Kidney (tissue), 22 donors: ENCODE data around the gene SLC44A4. TPM values are rescaled to one million over a fixed set of nuclear protein-coding genes. Genes with fewer than 3 reads are reported as not detected.

Source experiments
- DNase-seq, 5 donors: peaks; one replicate each; pipeline ENCODE4 v3.0.0-alpha.2; 2013 to 2020
- FAIRE-seq: peaks from 2 replicates; lab custom pipeline; 2012; peaks lifted over from hg19 to GRCh38; lab: Jason Lieb, UNC
- H3K27ac ChIP-seq, 2 donors: one replicate each; pipeline ENCODE4 v1.7.0; 2013; ENCODE audit warnings: low read depth in 2 of 2, low read length in 2 of 2, inconsistent platforms in 1 of 2
- H3K27me3 ChIP-seq: one replicate; pipeline ENCODE4 v1.7.1; 2013; ENCODE audit warnings: low read length, inconsistent platforms; ENCODE audit not compliant: control insufficient read depth, insufficient read depth
- H3K36me3 ChIP-seq, 3 donors: one replicate each; pipeline versions ENCODE4 v1.7.0 to v1.7.1; 2013; ENCODE audit warnings: low read length in 3 of 3, control low read depth in 1 of 3, inconsistent platforms in 1 of 3; ENCODE audit not compliant: insufficient read depth in 3 of 3, control insufficient read depth in 2 of 3
- H3K4me1 ChIP-seq, 3 donors: one replicate each; pipeline versions ENCODE4 v1.7.0 to v1.7.1; 2013; ENCODE audit warnings: low read length in 3 of 3, inconsistent platforms in 1 of 3, low read depth in 1 of 3; ENCODE audit not compliant: control insufficient read depth in 2 of 3, insufficient read depth in 2 of 3
- H3K4me3 ChIP-seq, 3 donors: one replicate each; pipeline versions ENCODE4 v1.7.0 to v1.8.1; 2013; ENCODE audit warnings: low read length in 3 of 3, control low read depth in 1 of 3, inconsistent platforms in 1 of 3
- H3K9ac ChIP-seq, 3 donors: one replicate each; pipeline versions ENCODE4 v1.7.0 to v1.7.1; 2013; ENCODE audit warnings: low read length in 3 of 3, control low read depth in 1 of 3, inconsistent platforms in 1 of 3
- H3K9me3 ChIP-seq, 3 donors: one replicate each; pipeline versions ENCODE4 v1.7.0 to v1.7.1; 2013; ENCODE audit warnings: low read length in 3 of 3, control low read depth in 1 of 3, inconsistent platforms in 1 of 3; ENCODE audit not compliant: control insufficient read depth in 2 of 3, insufficient read depth in 1 of 3
- intact Hi-C: fragments of 100-400 bp; cut with DNase I; formaldehyde crosslinking; loops from one replicate; pipeline ENCODE4 v1.11.1; 2022
- long read RNA-seq, 10 donors: library from polyadenylated mRNA in 1 of 10; unstranded in 1 of 10; transcript quantifications; one replicate each; pipeline ENCODE4 v2.0.0 and lab custom pipeline, GENCODE V29; 2021 to 2026
- polyA plus RNA-seq: library from polyadenylated mRNA; stranded (reverse); fragments of 350-450 nt; fragmentation: Illumina TruSeq; extraction: RNeasy Lipid Tissue Mini Kit (QIAGEN cat#74804); gene quantifications from one replicate; pipeline ENCODE4 v1.2.3, GENCODE V29; 2014; ENCODE audit warnings: low read depth, low replicate concordance; ENCODE audit not compliant: insufficient read depth
- total RNA-seq: library from RNA; stranded (reverse); fragmentation: NEBNext Ultra II Directional; extraction: Animal tissue kit (Norgen Biotek cat#: 25700); gene quantifications from one replicate; pipeline ENCODE4 v1.2.1, GENCODE V29; 2021
- TF ChIP-seq, protein P1 (sequence below): IDR thresholded peaks from 3 replicates; pipeline ENCODE4 v1.5.1; 2012; ENCODE audit warnings: mild to moderate bottlenecking, moderate library complexity, borderline replicate concordance; ENCODE audit not compliant: insufficient read depth; ENCODE audit errors: extremely low read depth
- donor health status: control.
- donor health status: control.
- donor health status: control.
- donor health status: control.
- donor health status: control.
- donor health status: DM: yes; HTN: yes; CAD: no.
- donor health status: Normal renal cell carcinoma (clear cell type).

SLC44A4 gene
- total RNA-seq (137 TPM), polyA plus RNA-seq (37.4 TPM)
- long read RNA-seq, donor 1, partial matches to known transcripts: 5 of 5 reads
- long read RNA-seq, donor 1, other reads (novel, unspliced or antisense): 0 of 5 reads
- long read RNA-seq, donor 2, transcript SLC44A4-202 (21 exons, 2,589 nt): major isoform, 5 of 10 reads
- long read RNA-seq, donor 2, partial matches to known transcripts: 5 of 10 reads
- long read RNA-seq, donor 2, other reads (novel, unspliced or antisense): 0 of 10 reads
- long read RNA-seq, donor 3, partial matches to known transcripts: 6 of 14 reads
- long read RNA-seq, donor 3, other reads (novel, unspliced or antisense): 0 of 14 reads
- long read RNA-seq, donor 4, partial matches to known transcripts: 17 of 21 reads
- long read RNA-seq, donor 4, other reads (novel, unspliced or antisense): 0 of 21 reads
- long read RNA-seq, donor 5: 0 reads
- long read RNA-seq, donor 6: 0 reads
- long read RNA-seq, donor 7, transcript SLC44A4-202 (21 exons, 2,589 nt): major isoform, 13 of 102 reads
- long read RNA-seq, donor 7, partial matches to known transcripts: 65 of 102 reads
- long read RNA-seq, donor 7, other reads (novel, unspliced or antisense): 23 of 102 reads
- long read RNA-seq, donor 8, partial matches to known transcripts: 0 of 2 reads
- long read RNA-seq, donor 8, other reads (novel, unspliced or antisense): 0 of 2 reads
- long read RNA-seq, donor 9: 0 reads
- long read RNA-seq, donor 10, transcript SLC44A4-202 (21 exons, 2,589 nt): major isoform, 5 of 12 reads
- long read RNA-seq, donor 10, partial matches to known transcripts: 7 of 12 reads
- long read RNA-seq, donor 10, other reads (novel, unspliced or antisense): 0 of 12 reads

DNA sequence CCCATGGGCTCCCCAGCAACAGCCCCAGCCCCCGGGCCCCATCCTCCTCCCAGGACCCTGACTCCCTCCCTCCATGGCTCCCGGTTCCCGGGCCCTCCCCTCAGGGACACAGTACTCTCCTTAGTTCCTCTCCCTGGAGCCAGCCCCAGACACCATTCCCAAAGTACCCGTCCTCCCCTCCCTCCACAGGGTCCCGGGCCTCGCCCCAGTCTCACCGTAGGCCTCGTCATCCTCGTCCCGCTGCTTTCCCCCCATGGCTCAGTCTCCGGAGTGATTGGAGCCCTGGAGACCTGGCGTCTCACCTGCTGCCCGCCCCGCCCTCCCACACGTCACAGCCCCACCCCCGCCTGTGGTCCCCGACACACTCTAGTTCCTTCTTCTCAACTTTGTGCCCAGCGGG lies at the start of gene SLC44A4:
Gene SLC44A4 (minus strand): TSS at position 272 of the 400 bp plus-strand sequence. CDS start 17 bp downstream, at position 255.
- intact Hi-C loops: no loop called here
- peak; percentile 40 to 79 (median 65) for DNase-seq

GRCh38 chr6:31928672-31928939 lies 49.8 kb upstream of the SLC44A4 start:
- TF ChIP-seq, protein P1, sequence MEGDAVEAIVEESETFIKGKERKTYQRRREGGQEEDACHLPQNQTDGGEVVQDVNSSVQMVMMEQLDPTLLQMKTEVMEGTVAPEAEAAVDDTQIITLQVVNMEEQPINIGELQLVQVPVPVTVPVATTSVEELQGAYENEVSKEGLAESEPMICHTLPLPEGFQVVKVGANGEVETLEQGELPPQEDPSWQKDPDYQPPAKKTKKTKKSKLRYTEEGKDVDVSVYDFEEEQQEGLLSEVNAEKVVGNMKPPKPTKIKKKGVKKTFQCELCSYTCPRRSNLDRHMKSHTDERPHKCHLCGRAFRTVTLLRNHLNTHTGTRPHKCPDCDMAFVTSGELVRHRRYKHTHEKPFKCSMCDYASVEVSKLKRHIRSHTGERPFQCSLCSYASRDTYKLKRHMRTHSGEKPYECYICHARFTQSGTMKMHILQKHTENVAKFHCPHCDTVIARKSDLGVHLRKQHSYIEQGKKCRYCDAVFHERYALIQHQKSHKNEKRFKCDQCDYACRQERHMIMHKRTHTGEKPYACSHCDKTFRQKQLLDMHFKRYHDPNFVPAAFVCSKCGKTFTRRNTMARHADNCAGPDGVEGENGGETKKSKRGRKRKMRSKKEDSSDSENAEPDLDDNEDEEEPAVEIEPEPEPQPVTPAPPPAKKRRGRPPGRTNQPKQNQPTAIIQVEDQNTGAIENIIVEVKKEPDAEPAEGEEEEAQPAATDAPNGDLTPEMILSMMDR: no peak
- Histone ChIP-seq H3K27ac (no peak overlapping the region), H3K9ac (no peak overlapping the region), H3K27me3 (no peaks in the 10 kb centered on the region), H3K4me3 (no peak overlapping the region), H3K9me3 (no peaks in the 10 kb centered on the region), H3K36me3 (no peaks in the 10 kb centered on the region), H3K4me1 (no peaks in the 10 kb centered on the region)
- no peak for DNase-seq
- no peak for FAIRE-seq
- intact Hi-C loops: no loop called here

More for the DNA sequence above, at the start of gene SLC44A4:
- FAIRE-seq: no peak
- Histone ChIP-seq H3K9me3 (no peaks in the 10 kb centered on the region), H3K36me3 (peaks cover 2 to 29% (median 17%) of the 10 kb centered on the region in 3 donors), H3K4me3 (peak within 1 kb of the TSS in 2 of 3 donors; percentile 41 to 56), H3K4me1 (peaks cover 0 to 8% (median 0%) of the 10 kb centered on the region in 3 donors), H3K27me3 (no peaks in the 10 kb centered on the region), H3K9ac (peak within 1 kb of the TSS in 2 of 3 donors; percentile 24 to 56), H3K27ac (peak within 1 kb of the TSS; percentile 75 to 87)
- TF ChIP-seq, protein P1: no peak

- Histone ChIP-seq H3K27ac (no peak overlapping the region), H3K36me3 (no peaks in the 10 kb centered on the region), H3K4me1 (no peaks in the 10 kb centered on the region), H3K9ac (no peak overlapping the region), H3K27me3 (no peaks in the 10 kb centered on the region), H3K4me3 (peak overlapping the region in 1 of 3 donors; percentile 56), H3K9me3 (no peaks in the 10 kb centered on the region)
- intact Hi-C loops: no loop called here
- FAIRE-seq: no peak
- TF ChIP-seq, protein P1: no peak
- DNase-seq: no peak
These were observed 49.3 kb upstream of the SLC44A4 start for GRCh38 chr6:31927863-31928671.
